Loucy (cell line): ENCODE results near the gene ARRB2.

Experiments used
- EZH2phosphoT487 ChIP-seq: fragments of 200-600 bp; IDR thresholded peaks from 2 replicates; pipeline ENCODE4 v1.6.1; 2018; ENCODE audit warnings: antibody characterized with exemption, mild to moderate bottlenecking, moderate library complexity, borderline replicate concordance
- TF ChIP-seq, protein P1 (sequence below): fragments of 200-600 bp; sonication (generic); conservative IDR thresholded peaks from 2 replicates; pipeline ENCODE4 v1.5.1; 2014; ENCODE audit warnings: mild to moderate bottlenecking, antibody characterized with exemption, low read length

DNA sequence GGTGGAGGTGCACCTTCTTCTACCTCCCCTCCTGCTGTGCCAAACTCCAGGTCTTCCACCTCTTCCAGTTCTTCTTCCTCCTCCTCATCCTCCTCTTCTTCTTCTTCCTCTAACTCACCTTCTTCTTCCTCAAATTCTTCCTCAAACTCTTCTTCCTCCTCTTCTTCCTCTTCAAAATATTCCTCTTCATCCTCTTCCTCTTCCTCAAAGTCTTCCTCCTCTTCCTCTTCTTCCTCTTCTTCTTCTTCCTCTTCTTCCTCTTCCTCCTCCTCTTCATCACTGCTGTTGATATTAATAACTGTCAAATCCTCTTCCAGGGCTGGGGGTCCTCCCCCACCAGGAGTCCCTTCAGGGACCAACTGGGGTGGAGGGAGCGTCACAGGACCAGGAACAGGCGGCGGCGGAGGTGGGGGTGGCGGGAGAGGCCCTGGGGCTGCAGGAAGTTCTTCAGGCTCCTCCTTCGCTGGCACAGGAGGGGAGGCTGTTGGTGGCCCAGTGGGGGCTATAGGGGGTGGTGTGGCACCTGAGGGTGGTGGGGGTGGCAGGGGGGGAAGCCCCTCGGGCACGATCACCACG, 38.3 kb upstream of the ARRB2 start:
- TF ChIP-seq, protein P1, sequence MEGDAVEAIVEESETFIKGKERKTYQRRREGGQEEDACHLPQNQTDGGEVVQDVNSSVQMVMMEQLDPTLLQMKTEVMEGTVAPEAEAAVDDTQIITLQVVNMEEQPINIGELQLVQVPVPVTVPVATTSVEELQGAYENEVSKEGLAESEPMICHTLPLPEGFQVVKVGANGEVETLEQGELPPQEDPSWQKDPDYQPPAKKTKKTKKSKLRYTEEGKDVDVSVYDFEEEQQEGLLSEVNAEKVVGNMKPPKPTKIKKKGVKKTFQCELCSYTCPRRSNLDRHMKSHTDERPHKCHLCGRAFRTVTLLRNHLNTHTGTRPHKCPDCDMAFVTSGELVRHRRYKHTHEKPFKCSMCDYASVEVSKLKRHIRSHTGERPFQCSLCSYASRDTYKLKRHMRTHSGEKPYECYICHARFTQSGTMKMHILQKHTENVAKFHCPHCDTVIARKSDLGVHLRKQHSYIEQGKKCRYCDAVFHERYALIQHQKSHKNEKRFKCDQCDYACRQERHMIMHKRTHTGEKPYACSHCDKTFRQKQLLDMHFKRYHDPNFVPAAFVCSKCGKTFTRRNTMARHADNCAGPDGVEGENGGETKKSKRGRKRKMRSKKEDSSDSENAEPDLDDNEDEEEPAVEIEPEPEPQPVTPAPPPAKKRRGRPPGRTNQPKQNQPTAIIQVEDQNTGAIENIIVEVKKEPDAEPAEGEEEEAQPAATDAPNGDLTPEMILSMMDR, result no peak
- TF ChIP-seq EZH2phosphoT487, result no peak
